Stimulated activated CD4-positive, alpha-beta T cell treated with anti-CD3 and anti-CD28 coated beads, Interleukin-4, amount 100 ng/mL, for 24 hours (primary cell): ENCODE results near the gene PITX1.

Source experiments
- DNase-seq: peaks from one replicate; pipeline ENCODE4 v3.0.0-alpha.2; 2020

Gene PITX1

GRCh38 chr5:135027697-135028615, 6.1 kb downstream of the PITX1 start:
- no peak for DNase-seq

- no peak for DNase-seq
These were observed 6.7 kb downstream of the PITX1 start for GRCh38 chr5:135027266-135027696.

GRCh38 chr5:135026645-135027265, 7.3 kb downstream of the PITX1 start:
- DNase-seq, result no peak

- DNase-seq, result no peak
These were observed 8.0 kb downstream of the PITX1 start for GRCh38 chr5:135025730-135026644.

- no peak for DNase-seq
These were observed 8.9 kb downstream of the PITX1 start for GRCh38 chr5:135024956-135025729.

- DNase-seq, result no peak
These were observed 13.7 kb downstream of the PITX1 start for GRCh38 chr5:135020111-135020895.

GRCh38 chr5:135019314-135019713, 14.7 kb downstream of the PITX1 start:
- no peak for DNase-seq

- DNase-seq, result no peak
These were observed 15.6 kb downstream of the PITX1 start for GRCh38 chr5:135018457-135018856.

- no peak for DNase-seq
These were observed 17.2 kb downstream of the PITX1 start for GRCh38 chr5:135016861-135017290.

GRCh38 chr5:135015942-135016341, 18.1 kb downstream of the PITX1 start:
- no peak for DNase-seq

GRCh38 chr5:135013947-135014570, 20.0 kb downstream of the PITX1 start:
- DNase-seq, result no peak

- DNase-seq, result no peak
These were observed 20.6 kb downstream of the PITX1 start for GRCh38 chr5:135013445-135013844.

GRCh38 chr5:135012951-135013391, 21.1 kb downstream of the PITX1 start:
- no peak for DNase-seq

GRCh38 chr5:135012033-135012588, 21.9 kb downstream of the PITX1 start:
- DNase-seq, result no peak

GRCh38 chr5:135011355-135012032, 22.5 kb downstream of the PITX1 start:
- DNase-seq, result no peak

GRCh38 chr5:135010502-135011354, 23.3 kb downstream of the PITX1 start:
- DNase-seq, result no peak

- DNase-seq, result no peak
These were observed 24.1 kb downstream of the PITX1 start for GRCh38 chr5:135009736-135010501.
